SU-DHL-6 (cell line): ENCODE measurements around the gene AKAP6.
"Not testable (repeated sequence)": the region's sequence is repeated elsewhere in the genome, so short reads cannot be mapped to it uniquely, and the experiment has no call there.

ENCODE experiments used
- H2AFZ ChIP-seq: fragments of 200-600 bp; sonication (generic); 2 replicates; pipeline ENCODE4 v1.6.1; 2014; ENCODE audit warnings: low read depth, mild to moderate bottlenecking, moderate library complexity, mixed read lengths, antibody characterized with exemption, low read length; ENCODE audit not compliant: severe bottlenecking
- H3F3A ChIP-seq: fragments of 200-600 bp; shearing (Covaris generic); 2 replicates; pipeline ENCODE4 v1.6.0; 2016; ENCODE audit warnings: antibody characterized with exemption, mild to moderate bottlenecking; ENCODE audit not compliant: insufficient read depth
- H3K27ac ChIP-seq: fragments of 200-600 bp; sonication (generic); 2 replicates; pipeline ENCODE4 v1.5.1; 2016; ENCODE audit warnings: low read depth, mild to moderate bottlenecking, low read length, moderate library complexity, mixed read lengths
- H3K27me3 ChIP-seq: fragments of 200-600 bp; sonication (generic), shearing (Covaris generic); 2 replicates; pipeline ENCODE4 v1.6.0; 2014; ENCODE audit warnings: mild to moderate bottlenecking, low read length
- H3K36me3 ChIP-seq: fragments of 200-600 bp; sonication (generic); 2 replicates; pipeline ENCODE4 v1.6.1; 2014; ENCODE audit warnings: mild to moderate bottlenecking, low read length, mixed read lengths
- H3K4me2 ChIP-seq: fragments of 300-600, 200-600 bp; shearing (Covaris generic), sonication (generic); 2 replicates; pipeline ENCODE4 v1.6.0; 2014; ENCODE audit warnings: low read length, low read depth, mild to moderate bottlenecking; ENCODE audit not compliant: poor library complexity, severe bottlenecking
- H3K4me3 ChIP-seq: fragments of 200-600 bp; sonication (generic); 2 replicates; pipeline ENCODE4 v1.5.1; 2014; ENCODE audit warnings: antibody characterized with exemption, low read length, mild to moderate bottlenecking, mixed read lengths; ENCODE audit not compliant: insufficient read depth, poor library complexity, severe bottlenecking
- H3K79me2 ChIP-seq: fragments of 200-600 bp; sonication (generic); 2 replicates; pipeline ENCODE4 v1.6.1; 2014; ENCODE audit warnings: mild to moderate bottlenecking, low read length, moderate library complexity; ENCODE audit not compliant: insufficient read depth
- H3K9ac ChIP-seq: fragments of 200-600 bp; sonication (generic); 2 replicates; pipeline ENCODE4 v1.7.0; 2014; ENCODE audit warnings: mild to moderate bottlenecking, low read length
- H3K9me2 ChIP-seq: fragments of 200-600 bp; sonication (generic); replicated peaks from 2 replicates; pipeline ENCODE4 v1.6.1; 2014; ENCODE audit warnings: low read length; ENCODE audit not compliant: insufficient read depth
- H3K9me3 ChIP-seq: fragments of 200-600 bp; sonication (generic); 2 replicates; pipeline ENCODE4 v1.6.1; 2014; ENCODE audit warnings: low read length, mixed read lengths; ENCODE audit not compliant: insufficient read depth
- H4K20me1 ChIP-seq: fragments of 200-600 bp; sonication (generic); 2 replicates; pipeline ENCODE4 v1.6.1; 2014; ENCODE audit warnings: low read depth, mild to moderate bottlenecking, antibody characterized with exemption, low read length, moderate library complexity, mixed read lengths
- EZH2phosphoT487 ChIP-seq: fragments of 200-600 bp; sonication (generic), shearing (Covaris generic); conservative IDR thresholded peaks from 2 replicates; pipeline ENCODE4 v1.6.1; 2018; ENCODE audit warnings: mild to moderate bottlenecking, antibody characterized with exemption, low read length, moderate library complexity, mixed read lengths
- TF ChIP-seq, protein P1 (sequence below): fragments of 200-600 bp; sonication (generic); IDR thresholded peaks from one replicate; pipeline ENCODE4 v1.5.1; 2017; ENCODE audit warnings: antibody characterized with exemption, mild to moderate bottlenecking, low read length, moderate library complexity; ENCODE audit not compliant: insufficient read depth, poor library complexity, severe bottlenecking

The AKAP6 gene

GRCh38 chr14:32383364-32384009, 54.4 kb downstream of the AKAP6 start:
- TF ChIP-seq, protein P1, sequence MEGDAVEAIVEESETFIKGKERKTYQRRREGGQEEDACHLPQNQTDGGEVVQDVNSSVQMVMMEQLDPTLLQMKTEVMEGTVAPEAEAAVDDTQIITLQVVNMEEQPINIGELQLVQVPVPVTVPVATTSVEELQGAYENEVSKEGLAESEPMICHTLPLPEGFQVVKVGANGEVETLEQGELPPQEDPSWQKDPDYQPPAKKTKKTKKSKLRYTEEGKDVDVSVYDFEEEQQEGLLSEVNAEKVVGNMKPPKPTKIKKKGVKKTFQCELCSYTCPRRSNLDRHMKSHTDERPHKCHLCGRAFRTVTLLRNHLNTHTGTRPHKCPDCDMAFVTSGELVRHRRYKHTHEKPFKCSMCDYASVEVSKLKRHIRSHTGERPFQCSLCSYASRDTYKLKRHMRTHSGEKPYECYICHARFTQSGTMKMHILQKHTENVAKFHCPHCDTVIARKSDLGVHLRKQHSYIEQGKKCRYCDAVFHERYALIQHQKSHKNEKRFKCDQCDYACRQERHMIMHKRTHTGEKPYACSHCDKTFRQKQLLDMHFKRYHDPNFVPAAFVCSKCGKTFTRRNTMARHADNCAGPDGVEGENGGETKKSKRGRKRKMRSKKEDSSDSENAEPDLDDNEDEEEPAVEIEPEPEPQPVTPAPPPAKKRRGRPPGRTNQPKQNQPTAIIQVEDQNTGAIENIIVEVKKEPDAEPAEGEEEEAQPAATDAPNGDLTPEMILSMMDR, result no peak
- TF ChIP-seq EZH2phosphoT487, result no peak
- H3K4me2 ChIP-seq, result no peak overlapping the region
- no peaks in the 10 kb centered on the region for H4K20me1 ChIP-seq
- no peaks in the 10 kb centered on the region for H3K9me3 ChIP-seq
- H3K9me2 ChIP-seq, result no peaks in the 10 kb centered on the region
- H2AFZ ChIP-seq, result no peak overlapping the region
- H3K36me3 ChIP-seq, result no peaks in the 10 kb centered on the region
- no peak overlapping the region for H3K27ac ChIP-seq
- H3K79me2 ChIP-seq, result no peaks in the 10 kb centered on the region
- H3F3A ChIP-seq, result no peaks in the 10 kb centered on the region
- no peak overlapping the region for H3K4me3 ChIP-seq
- no peak overlapping the region for H3K9ac ChIP-seq
- no peaks in the 10 kb centered on the region for H3K27me3 ChIP-seq

DNA sequence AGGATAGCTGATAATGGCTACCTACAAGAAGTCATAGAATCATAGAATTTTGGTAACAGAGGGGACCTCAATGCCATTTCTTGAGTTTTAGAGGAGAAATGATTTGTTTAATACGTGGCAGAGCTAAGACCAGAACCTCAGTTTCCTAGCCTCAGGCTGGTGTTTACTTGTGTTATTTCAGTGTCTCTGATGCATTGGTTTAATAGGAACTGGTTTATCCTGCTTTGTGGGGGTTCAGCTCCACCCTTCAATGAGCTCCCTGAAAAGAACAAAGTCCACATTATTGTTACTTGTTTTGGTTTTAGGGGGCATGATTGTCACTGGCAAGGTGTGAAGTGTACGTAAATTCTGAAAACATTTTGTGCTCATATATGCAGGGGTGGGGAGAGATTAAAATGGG, 55.4 kb downstream of the AKAP6 start:
- H4K20me1 ChIP-seq, result no peaks in the 10 kb centered on the region
- TF ChIP-seq EZH2phosphoT487, result no peak
- TF ChIP-seq, protein P1, result no peak
- H2AFZ ChIP-seq, result no peak overlapping the region
- no peaks in the 10 kb centered on the region for H3K9me3 ChIP-seq
- no peaks in the 10 kb centered on the region for H3K36me3 ChIP-seq
- H3K4me2 ChIP-seq, result no peak overlapping the region
- H3K4me3 ChIP-seq, result no peak overlapping the region
- no peak overlapping the region for H3K9ac ChIP-seq
- no peaks in the 10 kb centered on the region for H3F3A ChIP-seq
- H3K27ac ChIP-seq, result no peak overlapping the region
- no peaks in the 10 kb centered on the region for H3K27me3 ChIP-seq
- H3K79me2 ChIP-seq, result no peaks in the 10 kb centered on the region
- no peaks in the 10 kb centered on the region for H3K9me2 ChIP-seq

DNA sequence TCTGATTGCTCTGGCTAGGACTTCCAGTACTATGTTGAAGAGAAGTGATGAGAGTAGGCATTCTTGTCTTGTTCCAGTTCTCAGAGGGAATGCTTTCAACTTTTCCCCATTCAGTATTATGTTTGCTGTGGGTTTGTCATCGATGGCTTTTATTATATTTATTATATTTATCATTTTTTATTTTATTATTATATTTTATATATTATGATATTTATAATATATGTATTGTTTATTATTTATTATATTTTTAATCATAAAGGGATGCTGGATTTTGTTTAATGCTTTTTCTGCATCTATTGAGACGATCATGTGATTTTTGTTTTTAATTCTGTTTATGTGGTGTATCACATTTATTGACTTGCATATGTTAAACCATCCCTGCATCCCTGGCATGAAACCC, 58.2 kb downstream of the AKAP6 start:
- H3K9ac ChIP-seq, H3K4me2 ChIP-seq, H3K9me3 ChIP-seq, H3K79me2 ChIP-seq, H3K9me2 ChIP-seq, H3K36me3 ChIP-seq, H3K27me3 ChIP-seq, H2AFZ ChIP-seq, H4K20me1 ChIP-seq, H3K4me3 ChIP-seq, H3K27ac ChIP-seq, H3F3A ChIP-seq: not testable (repeated sequence)

GRCh38 chr14:32393119-32393518, 64.0 kb downstream of the AKAP6 start:
- Histone ChIP-seq H2AFZ (no peak overlapping the region), H3K9me3 (no peaks in the 10 kb centered on the region), H3K79me2 (no peaks in the 10 kb centered on the region), H3K4me3 (no peak overlapping the region), H3K27me3 (no peaks in the 10 kb centered on the region), H3K27ac (no peak overlapping the region), H3K4me2 (no peak overlapping the region), H4K20me1 (no peaks in the 10 kb centered on the region), H3K36me3 (no peaks in the 10 kb centered on the region), H3K9ac (no peak overlapping the region), H3K9me2 (no peaks in the 10 kb centered on the region), H3F3A (no peaks in the 10 kb centered on the region)
- TF ChIP-seq EZH2phosphoT487, result no peak
- TF ChIP-seq, protein P1, result no peak
